Stimulated activated CD8-positive, alpha-beta memory T cell treated with anti-CD3 and anti-CD28 coated beads, Interleukin-12 subunit alpha, Interleukin-12 subunit beta, amount 100 ng/mL, for 1 hour (primary cell): Measurements from ENCODE around the gene ARID4B.

ENCODE experiments used
- DNase-seq: peaks from one replicate; pipeline ENCODE4 v3.0.0-alpha.2; 2020; ENCODE audit warnings: low read depth

Gene ARID4B

DNA sequence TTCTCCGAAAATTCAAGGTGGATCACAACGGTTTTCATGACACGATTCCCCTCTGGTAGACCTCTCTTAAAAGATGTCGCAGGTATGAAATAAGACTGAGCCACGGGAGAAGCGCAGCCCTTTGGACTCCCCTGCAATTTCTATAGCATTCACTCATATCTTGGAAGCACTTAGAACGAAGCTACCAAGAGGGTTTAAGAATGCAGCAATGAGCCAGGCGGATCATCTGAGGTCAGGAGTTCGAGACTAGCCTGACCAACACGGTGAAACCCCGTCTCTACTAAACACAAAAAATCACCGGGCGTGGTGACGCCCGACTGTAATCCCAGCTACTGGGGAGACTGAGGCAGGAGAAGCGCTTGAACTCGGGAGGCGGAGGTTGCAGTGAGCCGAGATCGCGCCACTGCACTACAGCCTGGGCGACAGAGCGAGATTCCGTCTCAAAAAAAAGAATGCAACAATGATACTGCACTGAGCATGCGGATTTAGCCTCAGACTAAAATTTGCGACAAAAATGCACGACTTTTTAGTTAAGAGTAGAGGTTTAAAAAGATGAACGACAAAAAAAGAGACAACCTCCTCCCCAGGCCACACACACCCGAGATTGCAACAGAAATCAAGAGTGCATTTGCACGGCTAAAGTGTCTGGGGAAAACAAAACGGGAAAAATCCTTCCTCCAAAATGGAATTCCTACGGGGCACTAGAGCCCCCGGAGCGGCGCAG is 200.1 kb downstream of the ARID4B start:
- no peak for DNase-seq

DNA sequence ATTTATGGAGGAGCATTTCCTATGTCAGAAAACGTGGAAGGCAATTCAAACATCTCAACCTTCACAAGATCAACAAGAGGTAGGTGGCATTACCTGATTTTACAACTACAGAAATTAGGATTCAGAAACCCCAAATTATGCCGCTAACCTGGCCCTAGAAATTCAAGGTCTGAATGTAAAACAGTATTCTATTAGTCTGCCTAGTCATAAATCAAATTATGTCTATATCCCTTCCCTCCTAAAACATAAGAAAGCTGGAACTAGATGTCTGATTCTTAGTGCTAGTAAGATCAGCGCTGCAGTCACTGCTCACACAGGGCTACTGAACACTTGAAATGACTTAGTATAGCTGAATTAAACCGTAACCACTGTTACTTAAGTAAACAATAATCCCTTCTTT is 200.8 kb downstream of the ARID4B start:
- no peak for DNase-seq

DNA sequence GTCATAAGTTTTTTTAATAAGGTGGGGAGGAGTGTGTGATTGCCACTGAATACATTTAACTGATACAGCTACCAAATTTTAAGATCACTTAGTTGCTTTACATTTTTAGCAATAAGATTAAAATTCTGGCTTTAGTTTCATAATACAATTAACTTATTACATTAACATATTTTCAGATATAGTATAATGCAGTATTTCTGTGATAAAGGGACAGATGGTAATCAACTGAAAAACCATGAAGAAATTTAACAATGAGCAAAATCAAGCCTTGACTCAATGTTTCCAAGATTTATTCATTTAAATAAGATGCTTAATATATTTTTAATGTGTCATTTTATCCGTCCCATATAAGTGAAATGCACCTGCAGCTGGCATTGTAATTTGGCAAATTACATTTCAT is 203.3 kb downstream of the ARID4B start:
- no peak for DNase-seq

DNA sequence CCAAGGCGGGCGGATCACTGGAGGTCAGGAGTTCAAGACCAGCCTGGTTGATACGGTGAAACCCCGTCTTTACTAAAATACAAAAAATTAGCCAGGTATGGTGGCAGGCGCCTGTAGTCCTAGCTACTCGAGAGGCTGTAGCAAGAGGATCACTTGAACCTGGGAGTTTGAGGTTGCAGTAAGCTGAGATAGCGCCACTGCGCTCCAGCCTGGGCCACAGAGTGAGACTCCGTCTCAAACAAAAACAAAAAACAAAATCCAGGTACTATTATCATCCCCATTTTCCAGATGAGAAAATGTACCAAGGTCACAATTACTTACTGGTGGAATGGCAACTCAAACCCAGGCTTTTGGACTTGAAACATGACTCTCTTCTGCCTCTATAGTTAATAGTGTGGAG is 203.9 kb downstream of the ARID4B start:
- DNase-seq = no peak

DNA sequence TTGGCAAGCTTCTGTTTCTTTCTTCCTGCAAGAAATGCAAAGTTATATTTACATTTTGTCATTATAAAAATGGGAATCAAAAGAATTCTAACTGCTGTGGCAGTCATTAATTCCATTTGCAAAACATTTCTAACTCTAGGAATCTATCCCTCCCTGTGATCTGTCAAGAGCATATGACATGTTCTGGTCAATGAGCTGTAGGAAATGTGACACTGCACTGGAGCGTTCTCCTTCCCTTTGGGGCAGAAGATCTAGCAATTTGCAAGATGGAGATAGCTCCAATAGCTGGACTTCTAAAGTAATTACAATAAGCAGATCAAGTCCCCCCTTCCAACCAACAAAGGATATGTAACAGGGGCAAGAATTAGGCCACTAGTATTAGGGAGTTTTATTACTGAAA is 205.6 kb downstream of the ARID4B start:
- DNase-seq = no peak
